H1 (cell line): Measurements from ENCODE around the gene FARSB. TPM values are rescaled to one million over a fixed set of nuclear protein-coding genes. Genes with fewer than 3 reads are reported as not detected.

ENCODE experiments used
- CHD7 ChIP-seq: fragments of 300-600 bp; sonication (generic); IDR thresholded peaks from 2 replicates; pipeline ENCODE4 v1.7.1; 2012; ENCODE audit warnings: low read length, moderate library complexity, mild to moderate bottlenecking, inconsistent platforms; ENCODE audit not compliant: insufficient replicate concordance
- RBBP5 ChIP-seq: IDR thresholded peaks from 2 replicates; pipeline ENCODE4 v1.7.1; 2012; ENCODE audit warnings: low read depth, mild to moderate bottlenecking, inconsistent platforms, low read length, moderate library complexity, borderline replicate concordance
- SRF ChIP-seq: IDR thresholded peaks from 2 replicates; pipeline ENCODE4 v1.6.1; 2011; ENCODE audit warnings: mild to moderate bottlenecking, low read depth, low read length, moderate library complexity
- polyA plus RNA-seq, 7 experiments: library from polyadenylated mRNA; depleted of rRNA in 3 of 7; stranded (reverse) in 5 of 7; unstranded in 2 of 7; fragments of >200 nt in 5 of 7; fragments of 200-250 nt in 2 of 7; gene quantifications; 1 replicate in 5 of 7; 2 replicates in 1 of 7; 4 replicates in 1 of 7; pipeline versions ENCODE4 v1.2.1 to v1.2.3, GENCODE V29; 2011 to 2013; ENCODE audit warnings: missing spikeins in 2 of 7, mixed read lengths in 2 of 7
- total RNA-seq: library from RNA; stranded (reverse); fragmentation: NEBNext Ultra II Directional; extraction: Animal tissue kit (Norgen Biotek cat#: 25700); gene quantifications from 2 replicates; pipeline ENCODE4 v1.2.1, GENCODE V29; 2021

FARSB gene
- total and polyA plus RNA-seq, 2 of the 8 experiments (the other 6 are each of a cell fraction or from before 2014, with no cell fraction given): 21.0 to 37.9 TPM

- TF ChIP-seq CHD7 (no peak), SRF (no peak), RBBP5 (no peak)
- TF ChIP-seq, all 59 proteins: peak for 0
These were observed 3.2 kb downstream of the FARSB start (continued) for GRCh38 chr2:222652491-222653255.
